CD4-positive, alpha-beta T cell treated with Interleukin-21 for 1 hour (primary cell): ENCODE measurements around the gene MDP1.

Experiments
- DNase-seq: peaks from one replicate; pipeline ENCODE4 v3.0.0-alpha.2; 2020

Gene MDP1

GRCh38 chr14:24196071-24197055, 19.5 kb downstream of the MDP1 start:
- peak; percentile 30 for DNase-seq

GRCh38 chr14:24195186-24196070, 20.4 kb downstream of the MDP1 start, which contains the start of gene TM9SF1:
Gene TM9SF1, minus strand, starts transcription at chr14:24195441. Its CDS starts 422 bp downstream, at chr14:24195019.
- DNase-seq, result peak; percentile 93

GRCh38 chr14:24194873-24195185, 21.0 kb downstream of the MDP1 start:
- DNase-seq, result no peak

GRCh38 chr14:24194186-24194872, 21.5 kb downstream of the MDP1 start:
- no peak for DNase-seq

GRCh38 chr14:24192933-24193332, 22.9 kb downstream of the MDP1 start:
- no peak for DNase-seq

GRCh38 chr14:24190416-24190815, 25.4 kb downstream of the MDP1 start:
- DNase-seq, result no peak

GRCh38 chr14:24189460-24189859, 26.4 kb downstream of the MDP1 start:
- no peak for DNase-seq

GRCh38 chr14:24189059-24189375, 26.8 kb downstream of the MDP1 start:
- no peak for DNase-seq

- DNase-seq, result peak; percentile 97
These were observed 27.4 kb downstream of the MDP1 start, which contains the start of gene IPO4 for GRCh38 chr14:24188251-24189058. Gene IPO4, minus strand, starts transcription at chr14:24188816. Its CDS starts 29 bp downstream, at chr14:24188787.

GRCh38 chr14:24187539-24187915, 28.3 kb downstream of the MDP1 start:
- DNase-seq, result no peak

- no peak for DNase-seq
These were observed 28.9 kb downstream of the MDP1 start for GRCh38 chr14:24186831-24187538.

- no peak for DNase-seq
These were observed 30.1 kb downstream of the MDP1 start for GRCh38 chr14:24185741-24186140.

- DNase-seq, result no peak
These were observed 30.8 kb downstream of the MDP1 start for GRCh38 chr14:24185026-24185425.

GRCh38 chr14:24184104-24184970, 31.5 kb downstream of the MDP1 start:
- DNase-seq, result no peak

GRCh38 chr14:24183014-24183481, 32.8 kb downstream of the MDP1 start:
- DNase-seq, result no peak

- no peak for DNase-seq
These were observed 33.6 kb downstream of the MDP1 start for GRCh38 chr14:24182110-24182882.

- no peak for DNase-seq
These were observed 34.3 kb downstream of the MDP1 start for GRCh38 chr14:24181371-24182077.

GRCh38 chr14:24179961-24180796, 35.7 kb downstream of the MDP1 start:
- no peak for DNase-seq
